ENCODE data around the gene KCTD18.

The KCTD18 gene

DNA sequence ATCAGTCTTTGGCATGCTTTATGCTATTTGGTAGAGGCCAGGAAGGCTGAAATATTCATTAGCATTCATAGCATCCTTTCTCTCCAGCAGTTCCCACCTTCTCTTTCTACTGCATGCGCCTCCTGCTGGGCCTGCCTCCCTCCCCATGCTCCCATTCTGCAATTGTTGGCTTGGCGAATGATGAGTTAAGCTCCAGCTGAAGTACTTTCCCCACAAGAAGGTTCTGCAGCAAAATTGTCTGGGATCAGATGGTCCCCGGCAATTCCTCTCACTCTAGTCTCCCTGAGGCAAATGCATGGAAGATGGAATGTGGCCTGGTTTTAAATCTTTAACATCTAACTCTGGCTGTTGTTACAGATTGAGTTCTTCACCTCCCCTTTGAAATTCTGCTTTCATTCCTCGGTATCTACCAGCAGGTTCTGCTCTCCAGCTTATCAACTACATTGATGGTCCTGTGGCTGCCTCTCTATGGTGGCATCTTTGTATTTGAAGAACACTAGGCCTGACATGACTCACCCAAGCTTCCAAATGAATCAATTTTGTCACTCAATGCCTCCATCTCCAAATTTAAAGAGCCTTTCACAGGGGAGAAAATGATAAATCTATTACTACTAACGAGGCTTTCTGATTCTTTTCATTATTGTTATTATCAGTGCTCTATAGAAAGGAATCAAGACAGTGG, 55.9 kb downstream of the KCTD18 start:
- no peak for DNase-seq

DNA sequence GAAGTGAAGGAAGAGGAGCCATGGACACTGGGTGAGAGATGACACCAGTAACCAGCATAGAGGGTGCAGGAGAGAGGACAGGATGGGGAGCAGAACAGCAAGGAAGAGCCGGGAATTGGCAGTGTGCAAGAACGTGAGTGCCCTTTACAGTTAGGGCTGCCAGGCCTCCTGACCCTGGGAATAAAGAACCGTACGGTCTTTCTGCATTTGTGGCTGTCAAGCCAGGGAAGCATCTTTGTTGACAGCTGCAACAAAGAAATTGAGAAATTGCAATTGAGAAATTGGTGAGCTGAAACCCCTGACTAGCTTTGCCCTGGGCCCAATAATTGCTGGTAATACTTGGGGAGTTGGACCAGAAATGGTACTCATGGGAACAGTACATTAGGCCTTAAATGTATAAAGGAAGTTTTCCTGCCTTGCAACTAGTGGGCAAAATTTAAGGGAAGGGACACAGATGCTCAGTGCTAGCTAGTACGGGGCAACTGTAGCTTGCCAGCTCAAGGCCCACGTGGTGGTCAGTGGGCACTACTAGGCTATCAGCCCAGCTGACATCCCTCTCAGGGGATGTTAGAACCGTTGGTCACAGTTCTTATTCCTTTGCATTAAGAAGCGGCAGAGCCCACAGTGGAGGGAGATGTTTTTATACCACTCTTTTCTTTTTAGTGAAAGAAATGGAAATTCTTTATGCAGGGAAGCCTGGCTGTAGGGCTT, 56.6 kb downstream of the KCTD18 start:
- no peak for DNase-seq

DNA sequence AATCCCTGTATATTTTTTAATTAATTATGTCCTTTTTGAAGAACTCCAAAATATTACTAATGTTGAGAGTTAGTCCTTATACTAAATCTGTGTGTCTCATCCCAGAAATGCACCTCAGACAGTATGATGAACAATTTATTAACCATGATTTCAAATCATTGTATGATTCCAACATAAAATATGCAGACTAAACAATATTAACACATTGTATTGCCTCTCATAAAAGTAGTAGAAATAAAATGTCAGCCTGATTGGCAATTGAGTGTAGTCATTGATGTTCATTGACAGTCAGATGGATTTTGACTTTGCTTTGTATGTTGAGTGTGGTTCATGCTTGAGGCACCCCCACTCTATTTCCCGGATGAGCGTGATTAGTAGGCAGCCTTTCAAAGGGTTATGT, 57.5 kb downstream of the KCTD18 start:
- DNase-seq, result no peak

DNA sequence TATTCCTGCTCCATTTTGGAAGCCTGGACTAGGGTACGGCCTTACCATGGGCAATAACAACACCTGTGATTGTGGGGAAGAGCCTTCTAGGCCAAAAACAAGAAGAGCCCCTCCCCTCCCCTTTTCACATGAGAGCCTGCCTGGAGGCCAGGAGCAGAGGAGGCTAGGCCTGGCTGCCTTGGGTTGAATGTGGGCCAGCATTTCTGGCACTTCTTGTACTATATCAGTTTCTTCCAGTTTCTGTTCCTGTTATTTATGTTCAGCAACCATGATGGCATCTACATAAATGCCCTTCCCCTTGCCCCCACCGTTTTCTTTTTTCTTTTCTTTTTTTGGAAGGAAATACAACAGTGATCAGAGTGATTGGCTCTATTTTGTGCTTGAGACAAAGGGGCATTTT, 58.4 kb downstream of the KCTD18 start:
- DNase-seq, result no peak

DNA sequence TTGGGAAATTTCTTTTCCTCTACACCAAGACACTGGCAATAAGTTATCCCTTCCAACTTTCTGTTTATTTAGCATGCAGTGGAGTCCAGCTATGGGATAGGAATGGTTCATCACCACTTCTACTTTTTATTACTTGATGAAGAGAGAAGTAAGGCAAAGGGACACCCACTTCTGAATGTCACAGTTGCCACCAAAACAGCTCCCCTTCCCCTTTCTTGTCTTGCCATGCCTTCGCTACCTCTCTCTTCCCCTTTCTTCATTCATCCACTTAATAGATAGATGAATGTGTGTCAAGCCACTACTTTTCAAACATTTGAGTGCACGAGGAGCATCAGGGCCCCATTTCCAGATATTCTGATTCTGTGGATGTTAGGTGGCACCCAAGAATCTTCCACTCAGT, 59.6 kb downstream of the KCTD18 start:
- DNase-seq, result no peak

DNA sequence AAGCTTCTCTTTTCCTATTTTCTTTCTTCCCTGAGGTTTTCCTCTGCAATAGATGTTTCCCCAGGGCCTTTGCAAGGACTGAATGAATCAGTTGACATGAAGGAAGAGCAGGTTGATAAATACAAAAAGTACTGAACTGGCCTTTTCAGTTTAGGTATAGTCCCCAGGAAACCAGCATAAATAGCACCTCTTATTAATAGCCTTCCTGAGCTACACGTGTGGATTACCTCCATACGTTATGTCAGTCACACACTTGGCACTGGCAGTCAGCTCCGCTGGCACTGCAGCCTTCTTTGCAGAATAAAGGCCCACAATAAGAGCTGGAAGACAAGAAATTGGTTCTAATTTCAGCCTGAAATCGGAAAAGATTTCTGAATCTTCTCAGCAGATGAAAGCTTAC, 60.7 kb downstream of the KCTD18 start:
- DNase-seq, result no peak

DNA sequence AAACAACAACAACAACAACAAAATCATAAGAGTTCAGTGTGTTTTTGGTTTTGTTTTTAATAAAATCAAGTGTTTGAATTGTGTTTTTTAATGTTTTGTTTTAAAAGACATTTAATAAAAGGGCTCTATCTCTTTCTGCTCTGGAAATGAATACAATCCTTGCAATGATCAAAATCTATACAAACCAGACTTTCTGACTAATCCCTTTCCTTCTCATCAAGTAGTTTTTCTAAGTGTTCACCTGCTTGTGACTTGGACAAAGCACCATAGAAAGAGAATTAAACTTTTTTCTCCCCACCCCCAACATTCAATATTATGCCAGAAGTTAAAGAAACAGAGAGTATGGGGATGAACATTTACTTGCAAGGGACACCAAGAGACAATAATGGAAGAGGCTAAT, 61.4 kb downstream of the KCTD18 start:
- no peak for DNase-seq

DNA sequence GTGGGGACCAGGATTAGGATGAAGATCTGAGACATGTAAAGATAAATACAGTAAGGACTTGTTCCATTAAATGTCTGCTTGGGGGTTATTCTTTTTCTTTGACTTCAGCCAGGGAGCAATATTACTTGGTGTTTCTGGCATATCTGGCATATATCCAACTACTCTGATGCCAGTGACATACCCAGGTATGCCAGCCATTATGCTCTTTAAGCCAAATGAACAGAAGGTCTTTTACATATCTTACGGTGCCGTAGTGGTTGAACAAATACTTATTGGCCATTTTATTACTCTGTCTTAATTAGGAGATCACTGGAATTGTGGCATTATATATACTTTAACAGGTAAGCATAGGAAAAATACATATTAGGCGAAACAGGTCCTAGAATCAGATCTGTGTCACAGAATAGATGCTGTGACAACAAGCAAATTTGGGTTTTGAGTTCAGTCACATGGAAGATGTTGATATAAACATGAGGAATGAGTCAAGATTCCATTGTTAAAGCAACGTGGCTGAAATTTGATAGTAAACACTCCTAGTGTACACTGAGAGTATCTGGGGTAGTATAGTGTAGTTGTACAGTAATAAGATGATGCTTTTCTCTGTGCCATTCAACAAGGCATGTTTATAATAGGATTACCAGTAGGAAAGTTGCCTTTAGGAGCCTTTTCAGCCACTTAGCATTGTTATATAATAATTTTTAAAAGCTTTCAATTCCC, 62.6 kb downstream of the KCTD18 start:
- DNase-seq, result no peak

DNA sequence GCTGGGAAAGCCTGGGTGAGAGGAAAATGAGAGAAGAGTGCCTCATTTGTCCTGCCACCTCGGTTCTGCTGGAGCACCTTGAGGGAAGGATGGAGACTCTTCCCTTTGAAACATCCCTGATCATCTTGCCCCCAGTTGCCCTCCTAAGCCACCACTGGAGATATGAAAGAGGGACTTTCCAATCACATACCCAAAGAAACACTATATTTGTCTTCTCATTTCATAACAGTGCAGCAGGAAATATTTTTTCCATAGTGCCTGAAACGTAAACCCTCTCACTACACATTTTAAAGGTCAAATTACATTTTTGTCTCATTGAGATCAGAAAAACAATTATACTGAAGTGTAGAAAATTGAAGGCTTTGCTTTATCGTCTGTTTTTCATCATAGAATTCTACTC, 63.3 kb downstream of the KCTD18 start:
- no peak for DNase-seq

DNA sequence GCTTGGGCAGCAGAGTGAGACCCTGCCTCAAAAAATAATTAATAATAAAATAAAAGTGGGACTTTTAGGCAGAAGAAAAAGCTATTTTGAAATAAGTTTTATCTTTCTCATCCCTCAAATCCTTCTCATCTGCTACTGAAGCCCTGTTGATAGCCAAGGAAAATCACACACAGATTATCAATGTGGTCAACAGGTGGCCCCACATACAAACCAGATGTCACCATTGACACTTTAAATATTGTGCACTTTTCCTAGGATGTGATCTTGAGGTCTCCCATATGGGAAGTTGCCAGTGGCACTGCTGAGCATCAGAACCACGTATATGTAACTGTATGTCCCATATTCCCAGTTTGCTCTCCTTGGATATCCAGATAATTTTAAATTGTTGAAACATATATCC, 64.6 kb downstream of the KCTD18 start:
- DNase-seq, result no peak

DNA sequence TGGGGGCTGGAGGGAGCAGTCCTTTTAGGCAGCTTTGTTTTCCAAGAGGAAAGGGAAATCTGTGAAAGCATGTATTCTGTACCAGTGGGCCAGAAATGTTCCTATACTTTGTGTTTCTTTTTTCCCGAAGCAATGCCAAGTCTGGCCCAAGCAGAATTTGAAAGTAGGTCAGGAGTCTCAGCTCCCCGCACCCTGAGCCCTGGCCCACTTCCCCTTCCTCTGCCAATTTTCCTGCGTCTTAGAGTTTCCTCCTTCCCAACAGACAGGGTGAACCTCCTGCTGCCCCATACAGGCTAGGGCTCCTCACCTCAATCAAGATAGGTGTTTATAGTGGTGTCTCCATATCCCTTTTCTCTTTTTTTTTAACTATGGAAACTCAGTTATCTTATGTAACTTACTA, 65.3 kb downstream of the KCTD18 start:
- DNase-seq, result no peak

DNA sequence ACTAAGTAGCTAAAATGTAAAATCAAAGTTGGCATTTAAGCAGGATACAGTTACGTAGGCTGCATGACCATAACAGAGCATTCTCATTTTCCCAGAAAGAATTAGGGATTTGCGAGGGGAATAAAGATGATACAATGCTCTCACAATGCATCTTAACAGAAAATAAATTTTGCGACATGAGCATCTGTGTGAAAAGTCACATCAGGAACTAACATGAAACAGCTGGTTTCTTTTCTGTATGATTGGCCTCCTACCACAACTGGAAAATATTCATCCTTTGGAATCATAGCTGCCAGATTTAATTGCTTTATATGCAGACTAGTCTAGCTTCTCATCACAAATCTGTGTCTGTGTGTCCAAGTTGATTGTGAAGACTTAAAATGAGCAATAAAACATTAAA, 66.0 kb downstream of the KCTD18 start:
- DNase-seq, result no peak

DNA sequence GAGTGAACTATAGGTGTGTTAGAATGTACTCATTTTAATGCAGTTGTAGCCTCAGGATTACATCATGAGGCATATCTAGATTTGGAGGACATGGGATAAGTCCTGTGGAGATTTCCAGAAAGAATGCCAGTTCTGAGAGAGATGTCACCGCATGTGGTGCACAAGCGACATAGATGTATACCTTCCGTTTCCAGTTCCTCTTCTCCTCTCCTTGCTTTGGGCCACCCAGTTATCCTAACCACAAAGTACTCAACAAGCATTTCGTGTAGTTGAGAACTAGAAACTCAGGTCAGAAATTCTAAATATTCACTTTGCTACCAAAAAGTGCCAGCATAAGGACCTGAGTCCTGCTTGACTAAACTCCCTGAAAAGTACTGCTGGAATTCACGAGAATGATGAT, 66.5 kb downstream of the KCTD18 start:
- no peak for DNase-seq

DNA sequence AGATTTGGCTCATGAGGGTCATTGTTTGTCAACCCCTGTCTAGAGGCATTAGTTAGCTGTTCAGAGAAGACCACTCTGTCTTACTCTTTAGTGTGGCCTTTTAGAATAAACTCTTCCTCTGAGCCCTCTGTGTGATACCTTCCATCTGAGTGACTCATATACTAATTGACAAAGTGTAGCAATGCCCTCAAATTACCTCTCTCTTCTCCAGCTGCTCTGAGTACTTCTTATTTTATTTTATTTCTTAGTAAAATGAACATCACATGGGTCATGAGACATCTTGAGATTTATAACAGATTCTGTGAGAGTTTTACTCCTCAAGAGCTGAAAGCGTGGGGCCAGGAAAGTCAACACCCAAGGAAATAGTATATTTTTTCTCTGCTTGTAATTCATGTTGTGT, 67.4 kb downstream of the KCTD18 start:
- DNase-seq, result no peak

DNA sequence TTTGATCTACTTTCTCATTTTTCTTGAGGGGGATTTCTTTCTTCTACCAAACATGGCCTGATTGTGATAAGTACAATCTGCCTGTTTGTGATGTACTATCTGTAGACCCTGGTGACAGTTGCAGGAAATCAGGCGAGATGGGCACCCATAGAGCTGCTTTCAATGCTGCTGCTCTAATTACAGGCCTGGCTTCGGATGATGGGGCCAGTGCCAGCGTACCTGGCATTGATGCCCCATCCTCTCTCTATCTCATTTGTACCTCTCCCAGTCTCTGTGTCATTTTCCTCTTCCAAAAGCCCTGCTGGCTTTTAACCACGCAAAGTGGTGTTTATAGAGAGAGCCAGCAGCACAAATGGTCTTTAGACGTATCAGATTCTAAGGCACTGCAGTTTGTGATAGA, 69.9 kb downstream of the KCTD18 start:
- no peak for DNase-seq

All from activated gamma-delta T cell treated with Interleukin-2 at 50 U/mL for 16 hours (primary cell).